NCI-H2107 (cell line): ENCODE results near the gene CCDC12.
"Not testable (repeated sequence)": the region's sequence is repeated elsewhere in the genome, so short reads cannot be mapped to it uniquely, and the experiment has no call there.

Source experiments
- DNase-seq: peaks from one replicate; lab custom pipeline; 2025; lab: John Stamatoyannopoulos, UW

Gene CCDC12

GRCh38 chr3:46978985-46979944 is 2.7 kb upstream of the CCDC12 start, which contains the start of gene NBEAL2:
Gene NBEAL2, plus strand, starts transcription at chr3:46979666. Its CDS starts 196 bp downstream, at chr3:46979862.
- DNase-seq, result peak; percentile 6

- DNase-seq, result no peak
Observed at GRCh38 chr3:46978381-46978780, 1.8 kb upstream of the CCDC12 start.

GRCh38 chr3:46977811-46978195 is 1.3 kb upstream of the CCDC12 start:
- DNase-seq, result no peak

DNA sequence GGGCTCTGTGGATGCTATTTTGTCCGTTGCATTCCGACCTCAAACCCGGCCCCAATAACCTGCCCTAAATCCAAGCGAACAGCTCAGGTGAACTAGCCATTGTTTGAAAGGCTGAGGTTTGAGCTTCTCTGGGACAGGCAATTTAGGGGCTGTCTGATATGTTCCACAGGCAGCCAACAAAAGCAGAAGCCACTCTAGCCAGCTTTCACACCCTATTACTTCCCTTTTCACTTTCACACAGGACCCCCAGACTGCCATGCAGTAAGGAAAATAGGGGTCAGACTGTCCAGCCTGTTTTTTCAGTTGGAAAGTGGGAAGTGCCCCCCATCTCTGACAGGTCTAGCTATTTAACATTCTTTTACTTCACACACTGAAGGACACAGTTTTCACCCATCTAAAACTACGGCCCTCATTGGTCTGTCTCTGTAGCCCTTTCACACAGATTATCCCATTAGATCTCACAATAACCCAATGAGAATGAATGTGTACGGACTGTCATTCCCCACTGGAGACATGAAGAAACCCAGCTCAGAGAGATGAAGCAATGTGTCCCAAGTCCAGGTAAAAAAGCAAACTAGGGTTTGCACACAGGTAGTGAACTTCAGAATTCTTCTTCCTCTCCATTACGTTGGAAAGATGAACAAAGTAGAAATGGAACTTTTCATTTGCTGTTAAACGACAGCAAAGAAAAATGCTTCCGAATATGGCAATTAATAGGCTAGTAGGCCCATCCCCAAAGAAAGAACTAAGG is 1.9 kb downstream of the CCDC12 start:
- no peak for DNase-seq

DNA sequence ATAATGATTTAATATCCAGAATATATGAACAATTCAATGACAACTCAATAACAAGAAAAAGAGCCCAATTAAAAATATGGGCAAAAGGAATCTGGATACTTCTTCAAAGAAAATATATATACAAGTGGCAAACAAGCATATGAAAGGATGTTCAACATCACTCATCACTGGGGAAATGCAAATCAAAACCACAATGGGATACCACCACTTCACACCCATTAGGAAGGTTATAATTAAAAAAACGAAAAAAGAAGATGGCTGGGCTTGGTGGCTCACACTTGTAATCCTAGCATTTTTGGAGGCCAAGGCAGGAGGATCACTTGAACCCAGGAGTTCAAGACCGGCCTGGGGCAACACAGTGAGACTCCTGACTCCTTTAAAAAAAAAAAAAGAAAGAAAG is 4.1 kb downstream of the CCDC12 start:
- DNase-seq, result no peak

DNA sequence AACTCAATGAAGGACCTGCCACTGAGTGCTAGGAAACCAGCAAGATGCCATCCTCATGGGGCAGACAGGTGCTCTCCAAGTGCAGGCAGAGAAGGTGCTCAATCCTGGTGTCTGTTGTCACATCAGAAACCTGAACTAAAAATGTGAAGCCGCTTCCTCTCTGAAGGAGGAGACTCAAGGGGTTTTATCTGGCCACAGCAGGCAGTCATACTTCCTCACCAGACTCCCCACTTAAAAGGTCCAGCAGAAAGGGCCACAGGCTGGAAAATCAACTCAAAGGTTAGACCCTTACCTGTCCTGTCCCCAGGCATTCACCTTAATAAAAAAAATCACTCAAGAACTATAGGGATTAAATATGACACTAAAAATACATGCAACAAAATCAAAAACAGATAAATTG is 4.8 kb downstream of the CCDC12 start:
- DNase-seq, result no peak

DNA sequence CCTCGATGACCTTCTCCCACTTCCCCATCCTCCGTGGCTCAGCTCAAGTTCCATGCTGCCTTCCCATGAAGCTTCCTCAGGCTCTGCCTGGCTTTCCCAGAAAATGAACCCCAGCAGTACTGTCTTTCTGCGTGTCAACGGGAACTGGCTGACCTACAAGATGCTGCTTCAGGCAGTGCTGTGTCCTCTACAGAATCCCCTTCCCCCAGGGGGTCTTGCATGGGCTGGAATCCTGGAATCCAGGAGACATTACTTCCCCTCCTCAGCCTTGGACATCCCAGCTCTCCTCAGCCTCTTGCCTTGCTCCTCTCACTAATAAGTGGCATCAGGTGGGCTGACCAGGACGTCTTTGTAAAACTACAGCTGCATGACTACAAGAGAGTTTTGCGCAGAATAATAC is 5.4 kb downstream of the CCDC12 start:
- no peak for DNase-seq

DNA sequence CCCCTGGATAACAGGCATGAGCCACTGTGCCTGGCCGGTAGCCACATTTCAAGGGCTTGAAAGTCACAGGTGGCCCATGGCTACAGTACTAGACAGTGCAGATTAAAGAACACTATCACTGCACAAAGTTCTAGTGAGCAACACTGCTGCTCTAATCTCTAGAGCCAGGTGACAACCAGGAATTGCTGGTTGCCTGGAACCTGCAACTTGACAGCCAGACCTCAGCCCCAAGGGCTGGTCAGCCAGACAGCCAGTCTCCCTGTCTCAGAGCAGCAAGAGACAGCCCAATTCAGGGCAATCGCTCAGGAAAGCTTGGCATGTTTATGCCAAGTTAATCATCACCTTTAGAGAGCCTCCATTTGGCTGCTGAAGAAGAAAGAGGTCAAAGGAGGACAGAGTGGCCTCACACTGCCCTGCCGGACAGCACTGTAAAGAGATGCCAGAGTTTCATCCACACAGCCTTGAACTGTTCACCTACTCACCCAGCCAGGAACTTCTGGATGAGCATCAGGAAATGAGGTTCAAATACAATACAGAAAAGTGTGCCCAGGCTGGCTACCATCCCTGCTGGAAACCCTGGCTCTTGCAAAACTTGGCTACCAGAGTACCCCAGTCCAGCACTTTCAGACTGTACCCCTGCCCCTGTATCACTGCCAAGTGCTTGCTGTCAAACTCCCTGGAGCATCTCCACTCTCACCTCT is 6.0 kb downstream of the CCDC12 start:
- DNase-seq, result no peak

- no peak for DNase-seq
Observed at GRCh38 chr3:46968783-46969428, 7.6 kb downstream of the CCDC12 start.

DNA sequence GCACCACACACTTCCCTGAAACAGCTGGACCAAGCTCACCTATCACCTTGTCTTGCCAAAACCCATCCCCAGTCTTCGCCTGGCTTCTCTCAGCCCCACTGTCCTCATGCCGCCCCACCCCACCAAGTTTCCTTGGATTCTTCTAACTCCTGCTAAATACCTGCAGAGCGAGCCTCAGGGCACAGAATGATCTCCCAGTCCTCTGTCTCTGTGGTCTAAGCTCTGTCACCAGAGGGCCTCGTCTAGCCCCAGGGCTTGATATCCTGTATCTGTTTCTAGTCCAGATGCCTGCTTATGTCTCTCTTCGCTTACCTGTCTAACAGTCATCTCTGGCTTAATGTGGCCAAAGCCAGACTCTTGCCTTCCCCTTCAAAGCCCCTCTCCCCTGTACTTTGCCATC is 9.7 kb downstream of the CCDC12 start:
- no peak for DNase-seq

- DNase-seq, result no peak
Observed at GRCh38 chr3:46965151-46965550, 11.4 kb downstream of the CCDC12 start.

- DNase-seq, result not testable (repeated sequence)
Observed at GRCh38 chr3:46964038-46964590, 12.4 kb downstream of the CCDC12 start.

DNA sequence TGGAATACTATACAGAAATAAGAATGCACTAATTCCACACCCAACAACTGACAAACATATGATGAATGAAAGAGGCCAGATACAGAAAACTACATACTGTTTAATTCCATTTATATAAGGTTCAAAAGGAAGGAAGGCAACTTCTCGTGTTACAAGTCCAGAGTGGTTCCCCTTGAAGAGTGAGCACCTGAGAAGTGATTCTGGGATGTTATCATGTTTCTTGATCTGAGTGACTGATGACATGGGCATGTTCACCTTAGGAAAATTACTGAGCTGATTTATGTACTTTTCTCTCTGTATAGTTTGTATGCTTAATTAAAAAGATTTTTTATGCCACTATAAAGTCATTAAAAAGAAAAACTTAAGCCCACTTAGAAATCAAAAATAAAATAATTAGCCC is 13.6 kb downstream of the CCDC12 start:
- no peak for DNase-seq

GRCh38 chr3:46962427-46962826 is 14.1 kb downstream of the CCDC12 start:
- DNase-seq, result no peak

DNA sequence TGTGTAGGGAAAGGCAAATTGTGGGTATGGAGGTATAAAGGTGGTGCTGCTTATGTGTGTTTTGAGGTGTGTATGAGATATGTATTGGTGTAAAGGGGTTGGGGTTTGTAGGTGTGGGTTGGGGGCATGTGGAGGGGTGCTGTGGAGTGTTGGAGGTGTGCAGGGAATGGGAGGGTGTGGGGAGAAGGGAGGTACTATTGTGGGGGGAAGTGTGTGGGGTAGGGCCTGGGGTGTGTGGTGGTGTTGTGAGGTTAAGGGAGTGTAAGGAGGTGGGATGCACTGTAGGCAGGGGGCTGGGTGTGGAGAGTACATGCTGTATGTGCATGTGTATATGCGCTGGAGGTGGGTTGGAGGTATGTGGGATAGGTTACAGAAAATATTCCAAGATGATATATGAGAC is 15.7 kb downstream of the CCDC12 start:
- no peak for DNase-seq

DNA sequence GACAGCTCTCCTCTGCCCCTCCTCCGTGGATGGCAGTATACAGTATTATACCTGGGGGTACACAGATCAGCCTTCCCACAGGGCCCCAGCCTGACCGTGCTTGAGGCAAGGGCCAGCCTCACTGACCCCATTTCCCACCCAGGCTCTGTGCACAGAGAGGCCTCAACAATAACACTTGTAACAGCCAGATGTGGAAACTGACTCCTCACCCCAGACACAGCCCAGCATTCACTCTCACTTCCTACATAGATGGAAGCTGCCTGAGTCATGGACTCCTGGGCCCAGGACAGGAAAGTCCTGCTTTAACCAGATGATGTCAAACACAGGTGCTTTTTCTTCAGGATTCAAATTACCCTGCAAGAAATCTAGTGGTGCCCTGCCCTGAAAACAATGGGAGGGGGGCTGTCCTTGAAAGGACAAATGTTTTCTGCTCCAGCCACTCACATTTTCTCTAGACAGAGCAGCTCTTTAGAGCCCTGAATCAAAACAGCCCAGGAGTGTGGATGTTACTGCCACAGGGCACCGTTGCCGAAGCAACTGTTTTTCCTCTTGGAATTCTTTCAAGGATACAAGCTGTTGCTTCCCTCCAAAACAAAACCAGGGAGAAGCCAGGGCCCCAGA is 16.4 kb downstream of the CCDC12 start:
- no peak for DNase-seq

- DNase-seq, result no peak
Observed at GRCh38 chr3:46959161-46959511, 17.4 kb downstream of the CCDC12 start.

DNA sequence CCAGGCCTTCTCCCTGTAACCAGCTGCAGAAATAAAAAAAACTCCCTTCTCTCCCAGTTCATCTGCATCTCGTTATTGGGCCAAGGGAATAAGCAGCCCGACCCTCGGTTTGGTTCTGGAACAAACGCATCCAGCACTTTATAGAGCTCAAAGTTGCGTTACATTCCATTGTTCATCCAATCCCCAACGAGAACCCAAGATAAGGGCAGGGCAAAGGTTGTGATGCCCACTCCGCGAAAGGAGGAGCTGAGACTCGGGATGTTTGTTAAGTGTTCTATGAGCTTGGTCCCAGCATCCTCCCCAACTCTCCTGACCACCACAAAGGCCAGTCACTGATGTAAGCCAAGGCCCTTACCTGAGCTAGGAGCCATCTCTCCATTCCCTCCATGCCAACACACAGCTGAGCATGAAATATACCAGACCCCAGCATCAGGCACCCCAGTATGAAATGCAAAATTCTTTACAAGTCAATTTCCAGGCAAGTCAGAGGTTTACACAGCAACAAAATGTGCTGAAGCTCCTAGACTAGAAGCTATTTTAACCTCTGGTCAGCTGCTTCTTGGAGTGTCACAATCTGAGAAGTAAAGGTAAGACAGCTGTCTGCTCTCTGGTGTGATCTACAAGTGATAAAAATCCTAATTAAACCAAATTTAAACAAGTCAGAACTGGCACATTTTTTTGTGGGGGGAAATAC is 17.9 kb downstream of the CCDC12 start:
- no peak for DNase-seq

- DNase-seq, result no peak
Observed at GRCh38 chr3:46957092-46957820, 19.3 kb downstream of the CCDC12 start.

GRCh38 chr3:46955801-46956259 is 20.7 kb downstream of the CCDC12 start:
- no peak for DNase-seq
